GM19452 (cell line): Measurements from ENCODE around the gene NHERF2.
"Not testable (repeated sequence)": the region's sequence is repeated elsewhere in the genome, so short reads cannot be mapped to it uniquely, and the experiment has no call there.

Experiments used
- ATAC-seq: cut with Tn5 transposase; IDR thresholded peaks from one replicate; pipeline ENCODE4 v1.9.1; 2021; ENCODE audit not compliant: unreplicated experiment

Gene NHERF2

DNA sequence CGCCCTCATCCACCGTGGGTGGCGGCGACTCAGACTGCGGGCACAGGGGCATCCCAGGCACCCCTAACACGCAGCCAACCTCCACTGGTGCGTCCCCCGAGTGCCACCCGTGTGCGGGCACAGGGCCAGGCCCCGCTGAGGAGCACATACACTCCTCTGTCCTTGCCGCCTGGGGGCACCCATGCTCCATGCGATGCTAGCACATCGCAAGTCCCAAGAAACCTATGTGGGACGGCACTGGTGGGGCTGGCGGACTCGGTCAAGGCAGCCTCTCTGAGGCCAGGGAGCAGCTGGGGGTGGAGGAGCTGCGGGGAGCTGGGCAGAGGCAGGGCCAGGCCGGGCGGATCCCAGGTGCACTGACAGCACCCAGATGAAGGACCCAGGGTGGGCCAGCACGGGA is 21.1 kb upstream of the NHERF2 start:
- no peak for ATAC-seq

DNA sequence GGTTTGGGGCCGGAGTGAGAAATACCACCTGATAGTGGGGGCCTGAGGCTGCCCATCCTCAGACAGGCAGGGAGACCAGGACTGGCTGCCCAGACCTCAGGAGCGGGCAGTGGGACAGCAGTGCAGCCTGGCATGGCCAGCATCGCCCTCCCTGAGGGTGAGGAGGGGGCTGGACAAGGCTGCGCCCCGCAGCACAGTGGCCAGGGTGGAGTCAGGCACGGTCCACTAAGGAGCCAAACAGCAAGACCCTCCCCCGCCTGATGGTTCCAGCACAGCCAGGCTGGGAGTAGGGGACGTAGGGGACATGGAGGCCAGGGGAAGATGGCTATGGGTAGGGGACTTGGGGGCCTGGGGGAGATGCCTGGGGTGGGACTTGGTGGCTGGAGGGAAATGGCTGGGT is 20.4 kb upstream of the NHERF2 start:
- no peak for ATAC-seq

DNA sequence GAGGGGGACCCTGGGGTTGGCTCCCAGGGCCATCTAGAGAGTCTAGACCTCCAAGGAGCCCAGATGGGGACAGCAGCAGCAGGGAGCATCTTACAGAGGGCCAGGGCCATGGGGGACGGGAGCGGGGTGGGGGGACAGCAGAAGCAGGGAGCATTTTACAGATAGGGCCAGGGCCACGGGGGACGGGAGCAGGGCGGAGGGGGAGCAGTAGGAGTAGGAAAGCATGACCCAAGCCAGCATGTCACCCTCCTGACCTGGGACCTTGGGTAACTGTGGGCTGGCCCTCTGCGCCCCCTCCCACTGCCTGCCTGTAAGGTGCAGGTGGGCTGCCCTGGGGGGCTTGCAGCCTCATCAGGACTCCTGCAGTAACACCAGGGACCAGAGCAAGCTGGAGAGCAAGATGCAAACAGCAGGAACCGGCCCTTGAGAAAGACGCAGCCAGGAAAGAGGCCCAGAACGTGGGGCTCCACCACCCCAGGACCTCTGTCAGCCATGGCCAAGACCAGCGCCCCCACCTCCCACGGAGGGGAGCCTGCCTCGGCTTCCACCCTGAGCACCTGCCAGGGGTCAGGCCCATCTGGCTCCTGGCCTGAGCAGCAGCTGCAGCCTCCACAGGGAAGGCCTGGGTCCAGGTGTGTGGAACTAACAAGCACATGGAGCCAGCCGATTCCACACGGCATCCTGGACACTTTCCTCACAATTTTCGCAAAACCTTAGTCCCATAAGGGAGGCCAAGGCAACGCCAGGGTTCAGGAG is 19.4 kb upstream of the NHERF2 start:
- no peak for ATAC-seq

DNA sequence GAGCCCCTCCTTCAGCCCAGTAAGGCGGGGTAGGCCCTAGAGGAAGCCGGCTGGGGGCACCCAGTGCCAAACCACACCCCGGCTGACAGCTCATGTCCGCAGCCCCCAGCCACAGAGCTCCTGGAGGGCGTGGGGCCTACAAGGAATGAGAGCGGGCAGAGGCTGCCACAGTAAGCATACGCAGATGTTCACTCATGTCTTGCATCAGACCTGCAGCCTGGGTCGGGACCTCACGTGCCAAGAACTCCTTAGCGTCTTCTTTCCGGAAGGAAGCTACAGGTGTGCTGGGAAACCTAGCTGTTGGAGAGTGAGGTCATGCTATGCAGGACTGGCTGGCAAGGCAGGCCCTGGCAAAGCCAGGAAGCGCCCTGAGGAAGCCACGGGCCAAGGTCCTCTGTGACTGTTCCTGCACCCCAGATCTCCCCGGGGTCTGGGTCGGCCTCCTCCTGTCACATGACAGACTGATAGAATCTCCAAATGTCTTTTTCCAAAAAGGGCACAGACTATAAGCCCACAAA is 18.6 kb upstream of the NHERF2 start:
- ATAC-seq, result no peak

DNA sequence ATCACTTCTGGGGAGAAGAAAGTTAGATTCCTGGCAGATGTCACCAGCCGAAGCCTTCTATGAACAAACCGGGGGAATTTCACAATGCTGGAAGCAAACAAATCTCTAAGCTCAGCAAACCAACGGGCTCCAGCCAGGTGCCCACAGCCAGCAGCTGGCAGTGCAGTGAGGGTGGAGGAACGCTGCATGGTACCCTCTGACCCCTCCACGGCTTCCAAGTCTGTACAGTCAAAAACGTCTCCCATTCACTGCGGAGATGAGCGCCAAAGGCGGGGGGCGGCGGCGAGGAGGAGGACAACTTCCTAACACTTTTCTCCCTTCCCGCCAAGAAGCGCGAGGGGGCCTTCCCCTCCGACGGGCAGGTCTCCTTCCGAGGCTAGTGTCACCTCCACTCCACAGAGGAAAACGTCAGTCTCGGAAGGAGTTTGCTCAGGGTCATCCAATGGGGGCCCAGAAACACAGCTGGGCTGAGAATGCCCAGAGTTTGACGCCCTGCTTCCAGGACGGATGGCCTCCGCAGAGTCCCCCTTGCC is 18.0 kb upstream of the NHERF2 start:
- no peak for ATAC-seq

DNA sequence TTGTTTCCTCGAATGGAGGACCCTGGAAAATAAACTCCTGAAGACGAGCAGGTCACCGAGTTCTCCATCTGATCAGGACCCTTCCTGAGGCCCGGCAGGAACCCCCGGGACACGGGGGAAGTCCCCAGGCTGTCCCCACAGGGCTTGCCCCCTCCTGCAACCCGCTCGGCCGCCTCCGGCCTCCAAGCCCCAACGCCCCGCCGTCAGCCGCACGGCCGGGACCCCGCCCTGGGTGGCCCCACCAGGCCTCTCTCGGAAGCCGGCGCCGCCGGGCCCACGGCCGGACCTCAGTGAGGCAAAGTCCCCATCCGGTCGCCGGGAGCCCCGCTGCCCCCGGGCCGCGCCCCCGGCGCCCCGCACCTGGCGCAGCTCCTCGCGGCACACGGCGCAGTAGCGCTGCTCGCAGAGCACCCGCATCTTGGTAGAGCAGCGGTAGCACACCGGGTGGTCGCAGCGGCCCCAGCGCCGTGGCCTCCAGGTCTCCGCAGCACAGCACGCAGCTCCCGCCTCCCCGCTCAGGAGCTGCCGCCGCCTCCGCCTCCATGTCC is 17.5 kb upstream of the NHERF2 start:
- ATAC-seq, result peak; percentile 34

DNA sequence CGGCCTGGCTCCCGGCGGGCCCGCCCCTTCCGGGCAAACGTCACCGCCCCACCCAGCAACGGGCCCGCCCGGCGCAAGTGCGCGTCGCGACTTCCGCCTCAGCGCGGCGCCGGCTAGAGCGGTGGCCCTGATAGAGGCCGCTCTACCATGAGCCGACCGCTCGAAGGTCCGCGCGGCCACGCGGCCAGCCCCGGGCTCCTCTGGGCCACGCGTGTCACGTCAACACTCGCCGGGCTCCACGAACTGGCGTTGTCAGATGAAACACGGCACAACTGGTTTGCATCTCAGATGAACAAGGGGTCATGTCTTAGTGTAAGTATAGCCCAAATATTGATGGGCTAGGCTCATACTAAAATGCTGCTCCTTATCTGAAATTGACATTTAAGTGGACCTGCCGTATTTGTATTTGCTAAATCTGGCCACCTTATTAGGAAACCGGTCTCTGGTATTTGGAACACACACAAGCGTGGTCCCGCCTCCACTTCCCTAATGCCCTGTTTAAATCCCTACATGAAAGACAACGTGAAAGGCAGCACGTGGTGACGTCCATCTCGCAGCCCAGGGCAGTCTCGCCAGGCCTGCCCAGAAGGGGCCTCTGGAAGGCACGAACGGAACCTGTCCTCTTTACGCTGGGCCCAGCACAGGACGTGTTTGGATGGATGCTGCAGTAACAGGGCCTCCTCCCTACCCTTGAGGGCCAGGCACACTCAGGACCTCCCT is 16.8 kb upstream of the NHERF2 start, which contains the start of gene ZNF598:
ZNF598 (minus strand) TSS at position 31 of the 720 bp plus-strand sequence.
- ATAC-seq, result peak; percentile 87

DNA sequence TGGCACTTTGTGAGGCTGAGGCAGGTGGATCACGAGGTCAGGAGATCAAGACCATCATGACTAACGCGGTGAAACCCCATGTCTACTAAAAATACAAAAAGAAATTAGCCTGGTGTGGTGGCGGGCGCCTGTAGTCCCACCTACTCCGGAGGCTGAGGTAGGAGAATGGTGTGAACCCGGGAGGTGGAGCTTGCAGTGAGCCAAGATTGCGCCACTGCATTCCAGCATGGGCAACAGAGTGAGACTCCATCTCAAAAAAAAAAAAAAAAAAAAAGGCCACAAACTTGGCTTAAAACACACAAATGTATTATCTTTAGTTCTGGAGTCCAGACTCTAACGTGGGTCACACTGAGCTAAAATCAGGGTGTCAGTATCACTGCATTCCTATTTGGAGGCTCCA is 15.0 kb upstream of the NHERF2 start:
- ATAC-seq, result not testable (repeated sequence)

DNA sequence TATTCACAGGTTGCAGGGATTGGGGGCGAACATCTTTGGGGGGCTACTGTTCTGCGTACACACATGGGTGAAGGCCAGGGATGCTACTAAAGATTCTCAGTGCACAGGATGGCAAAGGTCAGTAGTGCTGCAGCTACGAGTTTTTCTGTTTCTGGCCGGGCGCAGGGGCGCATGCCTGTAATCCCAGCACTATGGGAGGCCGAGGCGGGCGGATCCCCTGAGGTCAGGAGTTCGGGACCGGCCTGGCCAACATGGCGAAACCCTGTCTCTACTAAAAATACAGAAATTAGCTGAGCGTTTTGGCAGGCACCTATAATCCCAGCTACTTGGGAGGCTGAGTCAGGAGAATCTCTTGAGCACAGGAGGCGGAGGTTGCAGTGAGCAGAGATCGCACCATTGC is 13.2 kb upstream of the NHERF2 start:
- ATAC-seq, result no peak

DNA sequence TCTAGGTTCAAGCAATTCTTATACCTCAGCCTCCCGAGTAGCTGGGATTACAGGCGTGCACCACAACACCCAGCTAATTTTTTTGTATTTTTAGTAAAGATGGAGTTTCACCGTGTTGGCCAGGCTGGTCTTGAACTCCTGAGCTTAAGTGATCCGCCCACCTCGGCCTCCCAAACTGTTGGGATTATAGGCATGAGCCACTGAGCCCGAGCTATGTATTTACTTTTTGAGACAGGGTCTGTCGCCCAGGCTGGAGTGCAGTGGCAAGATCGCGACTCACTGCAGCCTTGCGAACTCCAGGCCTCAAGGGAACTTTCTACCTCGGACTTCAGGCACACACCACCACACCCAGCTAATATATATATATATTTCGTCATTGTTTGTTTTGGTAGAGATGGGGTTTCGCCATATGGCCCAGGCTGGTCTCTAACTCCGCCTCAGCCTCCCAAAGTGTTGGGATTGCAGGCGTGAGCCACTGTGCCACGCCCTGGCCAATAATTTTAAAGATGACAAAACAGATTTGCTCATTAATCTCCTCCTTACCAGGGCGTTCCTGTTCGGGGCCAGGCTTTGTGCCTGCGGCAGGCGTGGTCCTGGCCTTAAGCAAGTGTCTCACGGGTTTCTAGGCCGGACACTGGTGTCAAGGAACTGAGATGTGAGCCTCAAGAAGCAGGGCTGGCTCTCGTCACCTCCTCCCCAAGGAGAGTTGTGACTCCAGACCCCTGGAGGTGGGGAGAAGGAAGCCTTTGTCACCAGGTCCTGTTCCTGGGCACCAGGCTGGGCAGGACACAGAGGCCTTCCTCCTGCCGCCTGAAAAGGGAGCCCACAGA is 11.4 kb upstream of the NHERF2 start:
- no peak for ATAC-seq

DNA sequence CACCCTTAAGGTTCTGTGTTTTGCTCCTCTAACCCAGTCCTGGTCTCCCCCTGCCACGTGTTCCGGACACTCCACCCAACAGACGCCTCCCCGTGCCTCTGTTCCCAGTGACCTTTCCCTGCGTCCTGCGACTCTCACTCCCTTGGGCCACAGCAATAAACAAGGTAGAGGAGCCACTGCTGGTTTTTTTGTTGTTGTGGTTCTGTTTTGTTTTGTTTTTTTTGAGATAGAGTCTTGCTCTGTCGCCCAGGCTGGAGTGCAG is 10.8 kb upstream of the NHERF2 start:
- no peak for ATAC-seq

DNA sequence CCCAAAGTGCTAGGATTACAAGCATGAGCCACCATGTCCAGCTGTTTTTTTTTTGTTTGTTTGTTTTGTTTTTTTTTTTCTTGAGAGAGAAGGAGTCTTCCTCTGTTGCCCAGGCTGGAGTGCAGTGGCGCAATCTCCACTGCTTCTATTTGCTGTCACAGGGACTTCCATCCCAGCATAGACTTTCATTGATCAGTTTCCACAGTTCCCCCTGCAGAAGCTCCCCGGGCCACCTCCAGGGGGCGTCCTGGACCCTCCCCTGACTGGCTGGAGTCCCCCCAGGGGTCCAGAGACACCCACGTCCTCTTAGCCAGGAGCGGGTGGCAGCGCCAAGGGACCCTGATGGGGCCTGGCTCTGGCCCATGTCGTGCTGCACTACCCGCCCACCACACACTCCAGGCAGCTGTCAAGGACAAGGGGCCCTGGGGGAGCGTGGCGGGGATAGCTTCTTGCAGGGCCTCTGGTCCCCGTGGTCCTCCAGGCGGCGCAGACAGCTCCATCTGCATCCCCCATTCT is 10.2 kb upstream of the NHERF2 start:
- no peak for ATAC-seq

DNA sequence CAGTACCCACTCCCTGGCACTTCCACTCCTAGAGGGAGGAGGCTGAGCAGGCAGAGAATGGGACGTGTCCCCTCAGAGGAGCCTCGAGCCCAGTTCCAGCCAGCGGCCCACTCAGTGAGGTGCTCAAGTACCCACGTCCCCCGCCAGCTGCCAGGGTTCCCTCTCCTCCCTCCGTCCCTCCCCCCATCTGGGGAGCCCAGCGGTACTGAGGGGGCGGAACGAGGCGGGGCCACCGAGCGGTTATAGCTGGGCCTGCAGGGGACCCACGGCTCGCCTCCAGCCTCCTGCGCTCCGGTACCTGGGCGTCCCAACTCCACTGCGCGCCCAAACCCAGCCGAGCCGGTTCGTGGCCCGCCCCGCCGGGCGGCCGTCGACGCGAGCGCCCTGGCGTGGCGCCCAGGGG is 7.2 kb upstream of the NHERF2 start, which contains the start of gene NPW:
NPW (plus strand) TSS at position 268 of the 403 bp plus-strand sequence.
- ATAC-seq, result no peak

DNA sequence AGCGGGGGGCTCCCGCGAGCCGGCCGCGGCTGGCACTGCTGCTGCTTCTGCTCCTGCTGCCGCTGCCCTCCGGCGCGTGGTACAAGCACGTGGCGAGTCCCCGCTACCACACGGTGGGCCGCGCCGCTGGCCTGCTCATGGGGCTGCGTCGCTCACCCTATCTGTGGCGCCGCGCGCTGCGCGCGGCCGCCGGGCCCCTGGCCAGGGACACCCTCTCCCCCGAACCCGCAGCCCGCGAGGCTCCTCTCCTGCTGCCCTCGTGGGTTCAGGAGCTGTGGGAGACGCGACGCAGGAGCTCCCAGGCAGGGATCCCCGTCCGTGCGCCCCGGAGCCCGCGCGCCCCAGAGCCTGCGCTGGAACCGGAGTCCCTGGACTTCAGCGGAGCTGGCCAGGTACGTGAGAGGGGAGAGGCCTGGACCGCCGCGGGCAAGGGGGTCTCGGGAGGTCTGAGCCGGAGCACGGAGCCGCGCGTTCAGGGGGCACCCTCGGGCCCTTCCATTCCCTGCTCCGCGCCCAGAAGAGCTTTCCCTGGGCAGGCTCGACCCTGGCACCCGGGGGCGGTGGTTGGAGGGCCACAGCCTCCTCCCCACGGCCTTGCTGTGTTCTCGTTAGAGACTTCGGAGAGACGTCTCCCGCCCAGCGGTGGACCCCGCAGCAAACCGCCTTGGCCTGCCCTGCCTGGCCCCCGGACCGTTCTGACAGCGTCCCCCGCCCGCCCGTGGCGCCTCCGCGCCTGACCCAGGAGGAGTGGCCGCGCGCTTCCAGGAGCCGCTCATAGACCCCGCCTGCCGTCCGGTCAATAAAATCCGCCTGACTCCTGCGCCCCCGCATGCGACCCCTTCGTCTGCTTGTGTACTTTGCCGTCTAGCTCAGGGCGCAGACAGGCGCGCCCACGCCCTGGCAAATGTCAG is 6.5 kb upstream of the NHERF2 start:
- no peak for ATAC-seq

DNA sequence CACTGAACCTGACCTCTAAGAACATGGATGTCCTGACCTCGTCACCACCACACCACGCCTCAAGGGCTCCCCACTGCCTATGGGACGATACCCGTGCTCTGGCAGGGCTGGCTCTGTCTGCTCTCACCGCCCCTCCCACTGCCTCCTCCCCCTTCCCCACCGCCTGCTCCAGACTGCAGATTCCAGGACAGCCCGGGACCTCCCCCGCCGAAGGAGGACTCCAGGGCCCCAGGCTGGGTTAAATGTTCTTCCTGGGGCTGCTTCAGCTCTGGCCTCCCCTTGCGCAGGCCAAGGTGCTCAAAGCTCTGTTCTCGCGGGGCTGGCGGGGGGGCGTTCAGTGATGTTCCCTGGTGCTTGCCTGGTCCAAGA is 4.0 kb upstream of the NHERF2 start:
- peak; percentile 12 for ATAC-seq

DNA sequence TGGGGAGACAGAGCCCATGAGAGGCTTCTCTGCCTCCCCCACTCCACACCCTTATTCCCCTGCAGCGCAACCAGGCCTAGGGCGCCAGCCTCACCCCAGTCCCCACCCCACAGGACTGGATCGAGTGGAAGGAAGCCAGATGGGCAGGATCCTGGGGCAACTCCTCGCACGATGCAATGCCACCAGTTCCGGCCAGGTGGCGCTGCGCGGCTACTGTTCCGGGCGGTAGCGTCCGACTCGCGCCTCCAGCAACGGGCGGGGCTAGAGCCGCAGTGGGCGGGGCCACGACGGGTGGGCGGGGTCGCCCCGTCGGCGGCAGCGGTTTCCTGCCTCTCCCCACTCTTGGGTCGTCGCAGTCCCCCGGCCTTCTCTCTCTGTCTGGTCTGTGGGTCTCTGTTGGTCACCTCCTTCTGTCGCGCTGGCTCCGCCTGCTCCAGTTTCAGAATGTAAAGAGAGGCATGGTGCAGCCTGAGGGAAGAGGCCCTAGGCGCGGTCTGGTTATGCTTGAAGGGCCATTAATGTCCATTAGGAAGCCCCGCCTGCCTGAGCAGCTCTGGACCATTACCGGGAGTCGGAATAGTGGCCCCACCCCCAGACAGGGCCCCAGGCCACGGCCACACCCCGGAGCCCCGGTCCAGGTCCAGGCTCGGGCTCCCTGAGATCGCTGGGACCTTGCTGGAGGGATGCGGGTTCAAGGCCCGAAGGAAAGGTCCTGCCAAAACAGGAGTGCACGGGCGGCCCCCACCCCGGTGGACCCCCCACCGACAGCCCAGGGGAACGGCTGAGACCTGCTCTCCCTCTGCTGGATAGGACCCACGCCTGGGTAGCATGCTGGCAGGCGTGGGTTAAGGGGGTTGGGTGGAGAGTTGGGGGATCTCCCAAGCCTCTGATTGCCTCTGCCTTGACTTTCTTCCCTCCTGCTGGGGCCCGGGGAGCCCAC is 3.3 kb upstream of the NHERF2 start:
- peak; percentile 76 for ATAC-seq

DNA sequence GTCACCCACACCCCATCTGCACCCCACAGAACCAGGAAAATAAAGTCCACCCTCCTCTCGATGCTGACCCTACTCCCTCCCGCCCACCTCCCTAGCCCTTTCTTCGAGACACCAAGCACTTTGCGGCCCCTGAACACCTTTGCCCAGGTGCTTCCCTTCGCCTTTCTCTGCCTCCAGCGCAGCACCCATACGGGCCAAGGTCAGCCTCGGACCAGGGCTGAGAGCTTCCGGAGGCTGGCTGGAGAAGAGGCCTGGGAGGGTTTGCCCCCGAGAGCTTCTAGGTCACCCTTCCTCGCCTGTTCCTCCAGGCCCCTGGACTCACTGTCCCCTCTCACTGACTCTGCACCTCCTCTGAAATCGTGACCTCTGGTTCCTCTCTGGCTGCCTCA is 2.7 kb upstream of the NHERF2 start:
- no peak for ATAC-seq

DNA sequence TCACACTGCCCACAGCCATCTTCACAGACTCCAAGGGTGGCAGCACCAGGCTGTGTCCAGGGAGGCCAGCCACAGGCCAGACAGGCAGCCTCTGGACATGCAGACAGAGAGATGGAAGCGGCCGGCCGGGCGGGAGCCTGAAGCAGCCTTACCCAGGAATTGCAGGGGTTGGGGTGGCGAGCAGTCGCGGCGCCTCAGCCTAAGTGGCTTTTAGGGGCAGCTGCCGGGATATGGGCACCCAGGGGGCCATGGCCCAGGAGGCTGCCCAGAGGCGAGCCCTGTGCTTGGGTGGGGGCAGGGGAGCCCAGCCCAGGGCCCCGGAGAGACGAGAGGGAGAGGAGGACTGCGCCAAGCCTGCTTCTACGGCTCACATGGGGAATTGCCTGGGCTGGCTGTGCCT is 1.5 kb upstream of the NHERF2 start:
- no peak for ATAC-seq
